ENCODE results near the gene PTPRN2.

Gene PTPRN2

DNA sequence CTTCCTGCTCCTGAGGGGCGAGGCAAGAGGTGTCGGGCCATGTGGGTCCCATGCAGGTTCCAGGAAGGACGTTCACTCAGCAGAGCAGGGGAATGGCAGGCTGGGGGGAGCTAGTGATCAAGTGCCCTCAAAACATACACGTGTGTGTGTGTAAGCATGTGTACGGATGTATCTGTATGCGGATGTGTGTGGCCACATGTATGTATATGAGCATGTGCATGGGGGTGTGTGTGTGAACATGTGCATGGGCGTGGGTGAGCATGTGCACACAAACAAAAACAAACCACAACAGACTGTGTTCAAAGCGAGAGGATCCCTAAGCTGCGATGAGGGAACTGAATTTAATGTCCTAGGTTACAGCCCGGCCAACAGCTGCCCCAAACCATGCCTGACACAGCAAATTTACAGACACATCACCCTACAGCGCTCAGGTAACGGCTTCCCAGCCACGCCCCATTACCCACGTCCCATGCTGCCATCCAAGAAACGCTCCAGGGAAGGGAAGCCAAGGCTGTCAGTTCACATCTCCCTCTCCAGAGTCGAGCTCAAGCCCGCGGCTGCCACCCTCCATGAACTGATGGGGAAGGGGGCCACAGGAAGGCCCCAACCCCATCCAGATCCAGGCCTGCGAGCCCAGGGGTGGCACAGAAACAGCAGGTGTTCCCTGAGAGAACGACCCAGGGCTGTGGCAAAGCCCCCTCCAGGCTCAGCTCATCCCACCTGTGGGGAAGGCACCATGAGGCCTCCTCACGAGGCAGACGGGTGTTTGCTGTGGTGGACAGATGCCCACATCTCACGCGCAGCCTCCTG is 56.6 kb downstream of the PTPRN2 start:
- no peak for TF ChIP-seq GATA3 (IDR thresholded peaks at IDR 0.05; ENCODE audit: low read depth, low read length)
- no peak for TF ChIP-seq GATA2 (IDR thresholded peaks at IDR 0.05; ENCODE audit: low read depth, low read length)

DNA sequence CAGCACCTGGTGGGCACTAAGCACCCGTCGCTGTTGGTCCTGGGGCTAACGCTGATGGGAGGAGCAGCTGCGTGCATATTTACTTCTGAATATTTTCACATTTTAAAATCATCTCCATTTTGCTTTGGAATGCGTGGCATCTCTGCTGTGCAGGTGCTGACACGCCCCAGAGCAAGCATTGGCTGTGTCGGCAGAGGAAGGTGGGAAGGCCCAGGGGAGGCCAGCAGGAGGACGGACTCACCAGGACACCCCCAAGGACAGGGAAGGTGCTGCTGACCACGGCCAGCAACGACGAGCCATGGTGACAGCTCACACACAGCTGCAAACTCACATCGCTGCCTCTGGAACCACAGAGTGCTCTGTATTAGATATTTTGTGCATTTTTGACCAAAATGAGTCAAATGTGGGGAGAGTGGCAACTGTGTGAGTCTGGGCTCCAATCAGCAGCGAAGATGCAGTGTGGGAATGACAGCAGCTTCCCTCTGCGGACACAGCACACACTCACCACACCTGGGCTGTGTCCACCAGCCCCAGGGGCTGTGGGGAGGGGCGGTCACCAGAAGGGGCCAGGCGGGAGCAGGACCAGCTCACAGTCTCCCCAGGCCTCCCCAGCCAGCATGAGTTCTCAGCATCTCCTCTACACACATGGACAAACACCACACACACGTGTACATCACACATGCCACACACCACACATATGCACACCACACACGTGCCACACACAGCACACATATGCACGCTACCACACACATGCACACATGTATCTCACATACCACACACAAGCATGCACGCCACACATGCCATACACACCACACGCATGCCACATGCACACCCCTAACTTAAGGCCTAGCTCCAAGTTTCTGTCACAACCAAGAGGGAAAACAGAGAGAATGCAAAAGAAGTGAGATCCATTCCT is 58.2 kb downstream of the PTPRN2 start:
- TF ChIP-seq GATA2 (IDR thresholded peaks at IDR 0.05; ENCODE audit: low read depth, low read length): no peak
- TF ChIP-seq GATA3 (IDR thresholded peaks at IDR 0.05; ENCODE audit: low read depth, low read length): no peak

DNA sequence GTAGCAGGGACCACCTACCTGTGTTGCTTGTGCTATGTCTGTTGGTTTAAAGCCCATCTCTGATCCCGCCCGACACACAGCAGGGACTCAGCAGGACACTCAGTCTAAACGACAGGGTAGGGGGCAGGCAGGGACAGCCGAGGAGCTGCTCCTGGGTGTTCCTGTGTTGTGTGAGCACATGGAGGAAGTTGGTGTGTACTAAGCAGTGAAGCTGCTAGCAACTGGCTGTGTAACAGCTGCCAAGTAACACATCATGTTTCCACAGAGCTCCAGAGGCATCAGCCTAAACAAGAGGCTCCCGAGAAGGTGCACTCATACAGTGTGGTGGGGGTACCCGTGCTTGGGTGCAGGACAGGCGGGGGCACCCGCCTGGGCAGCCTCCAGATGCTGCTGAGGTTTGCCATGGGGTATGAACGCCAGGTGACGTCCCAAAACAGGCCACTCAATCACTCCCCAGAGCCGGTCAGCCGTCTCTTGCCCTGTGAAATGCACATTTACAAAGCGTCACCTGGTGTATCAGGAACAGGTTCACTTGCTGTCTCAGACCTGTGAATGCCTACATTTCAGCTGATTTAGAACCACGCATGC is 59.6 kb downstream of the PTPRN2 start:
- TF ChIP-seq GATA2 (IDR thresholded peaks at IDR 0.05; ENCODE audit: low read depth, low read length) (no peak), GATA3 (IDR thresholded peaks at IDR 0.05; ENCODE audit: low read depth, low read length) (no peak)

DNA sequence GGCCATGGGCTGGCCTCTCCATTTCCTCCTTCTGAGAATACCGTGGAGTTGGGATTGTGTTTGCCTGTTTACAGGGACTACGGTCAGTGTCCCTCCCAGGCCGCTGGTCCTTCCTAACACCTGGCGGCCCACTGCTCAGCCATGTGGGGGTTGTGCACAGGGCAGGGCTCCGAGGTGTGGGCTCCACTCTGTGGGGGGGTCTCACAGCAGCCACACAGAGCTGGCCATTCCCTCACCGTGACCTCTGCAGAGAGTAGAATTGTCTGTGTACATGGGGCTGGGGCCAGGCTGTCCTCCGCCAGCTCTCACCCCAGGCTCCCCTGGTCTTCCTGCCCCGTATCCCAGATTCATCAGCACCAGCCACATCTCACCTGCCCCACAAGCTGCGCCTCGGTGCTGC is 60.1 kb downstream of the PTPRN2 start:
- TF ChIP-seq GATA2 (IDR thresholded peaks at IDR 0.05; ENCODE audit: low read depth, low read length): no peak
- TF ChIP-seq GATA3 (IDR thresholded peaks at IDR 0.05; ENCODE audit: low read depth, low read length): no peak

DNA sequence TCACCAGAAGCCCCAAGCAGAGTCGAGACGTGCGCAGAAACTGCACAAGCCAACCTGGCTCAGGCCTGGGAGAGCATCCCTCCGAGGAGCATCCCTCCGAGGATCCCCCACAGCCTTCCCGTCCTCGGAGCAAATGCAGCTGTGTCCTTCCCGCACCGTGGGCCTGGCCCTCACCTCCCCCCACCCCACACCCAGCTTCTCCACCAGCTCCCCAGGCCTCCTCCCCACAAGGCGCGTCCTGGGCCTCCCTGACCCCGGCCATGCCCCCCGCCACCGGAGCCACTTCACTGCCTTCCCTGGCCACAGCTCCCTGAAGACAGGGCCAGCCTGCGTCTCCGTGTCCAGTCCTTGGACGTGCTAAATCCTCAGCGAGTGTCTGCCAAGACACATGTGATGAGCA is 60.6 kb downstream of the PTPRN2 start:
- no peak for TF ChIP-seq GATA3 (IDR thresholded peaks at IDR 0.05; ENCODE audit: low read depth, low read length)
- TF ChIP-seq GATA2 (IDR thresholded peaks at IDR 0.05; ENCODE audit: low read depth, low read length): no peak

DNA sequence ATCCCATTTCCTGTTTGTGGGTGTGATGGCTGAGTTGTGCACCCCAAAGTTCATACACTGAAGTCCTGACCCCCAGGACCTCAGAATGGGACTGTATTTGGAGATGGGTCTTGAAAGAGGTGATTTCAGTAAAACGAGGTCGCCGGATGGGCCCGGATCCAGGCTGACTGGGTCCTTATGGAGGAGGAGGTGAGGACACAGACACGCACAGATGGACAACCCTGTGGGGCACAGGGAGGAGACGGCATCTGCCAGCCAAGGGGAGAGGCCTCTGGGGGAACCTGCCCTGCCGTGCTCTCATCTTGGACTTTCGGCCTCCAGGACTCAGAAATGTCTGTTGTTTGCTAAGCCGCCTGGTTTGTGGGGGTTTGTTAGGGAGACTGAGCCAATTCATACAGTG is 61.1 kb downstream of the PTPRN2 start:
- no peak for TF ChIP-seq GATA3 (IDR thresholded peaks at IDR 0.05; ENCODE audit: low read depth, low read length)
- no peak for TF ChIP-seq GATA2 (IDR thresholded peaks at IDR 0.05; ENCODE audit: low read depth, low read length)

DNA sequence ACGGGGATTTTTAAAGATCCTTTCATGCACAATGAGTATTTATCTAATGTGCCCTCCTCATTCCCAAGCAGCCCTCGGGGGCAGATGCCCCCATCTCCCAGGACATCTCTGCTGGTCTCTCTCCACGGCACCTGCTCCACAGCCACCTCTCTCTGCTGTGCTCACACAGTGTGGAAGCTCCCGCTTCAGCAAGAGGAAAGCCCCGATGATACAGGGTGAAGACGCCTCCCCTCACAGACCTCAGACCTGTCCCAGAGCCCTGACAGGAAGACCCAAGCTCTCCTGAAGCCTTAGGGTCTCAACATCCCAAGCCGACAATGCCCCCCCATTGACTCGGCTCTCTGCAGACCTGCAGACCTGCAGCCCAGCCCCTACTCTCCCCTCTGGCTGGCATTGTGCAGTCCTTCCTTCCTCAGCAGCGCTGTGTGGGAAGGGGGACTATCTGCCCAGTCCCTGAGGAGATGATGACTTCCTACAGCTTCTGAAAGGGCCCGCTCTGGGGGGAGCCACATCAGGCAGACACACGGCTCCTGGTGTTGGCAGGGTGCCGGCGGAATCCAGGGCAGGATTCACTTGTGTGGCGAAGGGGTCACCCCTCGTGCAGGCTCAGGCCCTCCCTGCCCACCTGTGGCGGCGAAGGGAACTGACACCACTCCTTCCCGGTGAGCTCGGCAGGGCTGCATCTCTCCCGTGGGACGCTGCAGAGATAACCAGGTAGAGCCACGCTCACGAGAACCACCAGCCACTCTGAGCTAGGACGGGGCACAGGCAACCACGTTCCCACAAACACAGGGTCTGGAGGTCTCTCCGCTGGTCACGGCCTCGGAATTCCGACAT is 61.8 kb downstream of the PTPRN2 start:
- TF ChIP-seq GATA2 (IDR thresholded peaks at IDR 0.05; ENCODE audit: low read depth, low read length): no peak
- no peak for TF ChIP-seq GATA3 (IDR thresholded peaks at IDR 0.05; ENCODE audit: low read depth, low read length)

DNA sequence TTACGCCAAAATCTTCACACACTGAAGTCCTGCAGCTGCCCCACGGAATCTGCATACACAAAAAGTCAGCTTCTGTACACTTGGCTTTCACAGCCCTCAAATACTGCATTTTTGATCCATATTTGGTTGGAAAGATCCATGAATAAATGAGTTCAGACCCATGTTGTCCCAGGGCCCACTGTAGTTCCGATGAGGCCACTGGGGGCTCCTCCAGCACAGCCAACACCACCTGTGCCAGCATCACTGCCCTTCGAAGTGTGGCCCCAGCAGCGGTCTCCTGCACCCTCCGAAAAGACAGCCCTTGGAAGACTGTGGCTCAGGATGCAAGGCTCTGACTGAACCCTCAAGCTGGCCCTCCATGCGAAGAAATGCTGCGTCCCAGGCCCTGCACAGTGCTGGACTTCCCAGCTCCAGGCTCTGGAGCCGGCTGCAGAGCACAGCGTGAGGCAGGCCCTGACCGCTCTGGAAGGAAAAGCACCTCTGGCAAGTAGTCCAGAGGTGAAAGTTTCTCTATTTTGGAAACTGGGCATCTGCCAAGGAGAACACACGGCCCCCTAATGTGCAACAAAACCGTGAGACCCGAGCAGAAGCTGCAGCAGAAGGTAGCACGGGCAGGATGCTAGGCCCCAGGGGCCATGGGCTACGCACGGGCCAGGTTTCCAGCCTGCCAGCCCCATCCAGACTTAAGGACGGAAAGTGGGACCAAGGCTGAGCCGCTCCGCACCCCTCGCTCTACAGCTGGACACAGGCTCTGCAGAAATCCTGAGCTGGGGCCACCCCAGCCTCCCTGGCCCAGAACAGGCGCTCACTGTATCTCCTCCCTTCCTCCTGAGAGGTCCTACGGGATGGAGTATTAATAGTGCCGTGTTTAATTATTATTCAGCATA is 62.6 kb downstream of the PTPRN2 start:
- TF ChIP-seq GATA2 (IDR thresholded peaks at IDR 0.05; ENCODE audit: low read depth, low read length) (no peak), GATA3 (IDR thresholded peaks at IDR 0.05; ENCODE audit: low read depth, low read length) (no peak)

DNA sequence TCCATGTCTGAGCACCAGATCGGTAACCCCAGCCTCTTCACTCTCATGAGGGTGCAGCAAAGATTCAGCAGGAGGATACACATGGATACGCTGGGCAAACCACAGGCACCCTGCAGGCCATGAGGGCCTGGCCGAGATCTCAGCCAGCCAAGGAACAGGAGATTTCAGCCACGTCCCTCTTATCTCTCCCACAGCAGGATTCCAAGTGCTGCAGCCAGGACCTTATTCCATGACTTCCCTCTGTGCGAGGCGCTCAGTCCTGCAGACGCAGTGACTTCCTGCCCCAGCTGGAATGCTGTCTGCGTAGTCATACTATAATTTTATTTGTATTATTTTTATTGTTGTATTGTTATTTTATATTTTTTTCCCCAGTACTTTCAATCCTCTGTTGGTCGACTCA is 66.8 kb downstream of the PTPRN2 start:
- TF ChIP-seq GATA2 (IDR thresholded peaks at IDR 0.05; ENCODE audit: low read depth, low read length) (no peak), GATA3 (IDR thresholded peaks at IDR 0.05; ENCODE audit: low read depth, low read length) (no peak)

DNA sequence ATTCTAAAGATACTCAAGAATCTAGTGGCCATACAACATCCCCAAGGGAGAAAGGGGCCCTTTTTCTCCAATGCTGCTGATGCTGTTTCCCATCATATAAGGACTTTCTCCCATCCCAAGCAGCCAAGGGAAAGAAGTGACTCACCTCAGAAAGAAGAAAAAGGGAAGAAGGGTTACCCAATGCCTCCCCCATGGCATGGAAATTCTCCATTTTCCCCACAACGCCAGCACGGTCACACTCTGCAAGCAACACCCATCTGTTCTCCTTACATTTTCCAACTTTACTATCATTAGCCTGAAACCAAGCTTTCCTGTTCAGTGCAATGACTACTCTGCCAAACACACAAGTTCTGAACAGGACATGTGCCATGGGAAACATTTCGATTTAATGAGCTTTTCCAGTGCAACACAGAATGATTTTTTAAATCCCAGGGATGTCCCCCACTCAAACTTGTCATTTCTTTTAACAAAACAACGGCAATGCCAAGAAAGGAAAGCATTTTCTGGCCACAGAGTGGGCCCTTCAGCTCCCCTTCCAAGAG is 67.9 kb downstream of the PTPRN2 start:
- no peak for TF ChIP-seq GATA3 (IDR thresholded peaks at IDR 0.05; ENCODE audit: low read depth, low read length)
- no peak for TF ChIP-seq GATA2 (IDR thresholded peaks at IDR 0.05; ENCODE audit: low read depth, low read length)

DNA sequence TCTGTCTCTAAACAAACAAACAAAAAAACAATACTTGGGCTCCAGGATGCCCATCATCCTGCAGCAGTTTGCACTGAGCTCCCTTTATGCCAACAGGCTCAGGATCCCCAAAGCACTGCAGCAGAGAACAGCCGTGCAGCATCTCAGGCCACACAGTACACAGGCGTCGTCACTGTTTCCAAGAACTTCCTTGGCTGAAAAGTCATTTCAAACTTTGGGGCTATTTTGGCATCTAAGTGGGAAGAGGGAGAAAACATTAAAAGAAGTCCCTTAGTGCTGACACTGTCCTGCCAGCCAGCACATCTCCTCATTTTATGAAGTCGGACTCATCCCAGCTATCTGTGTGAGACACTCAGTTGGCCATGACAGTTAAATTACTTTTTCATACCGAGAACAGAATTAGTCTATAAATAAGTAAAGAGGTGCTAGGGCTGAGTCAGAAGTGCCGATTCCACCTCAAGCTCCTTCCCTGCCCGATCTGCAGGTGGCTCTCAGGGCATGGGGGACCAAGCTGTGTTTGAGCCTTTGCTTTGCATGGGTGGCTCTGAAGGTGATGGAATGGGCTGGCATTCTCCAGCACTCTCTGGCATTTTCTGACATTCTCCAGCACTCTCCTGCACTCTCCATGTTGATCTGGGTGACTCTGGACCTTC is 68.5 kb downstream of the PTPRN2 start:
- no peak for TF ChIP-seq GATA2 (IDR thresholded peaks at IDR 0.05; ENCODE audit: low read depth, low read length)
- TF ChIP-seq GATA3 (IDR thresholded peaks at IDR 0.05; ENCODE audit: low read depth, low read length): no peak

DNA sequence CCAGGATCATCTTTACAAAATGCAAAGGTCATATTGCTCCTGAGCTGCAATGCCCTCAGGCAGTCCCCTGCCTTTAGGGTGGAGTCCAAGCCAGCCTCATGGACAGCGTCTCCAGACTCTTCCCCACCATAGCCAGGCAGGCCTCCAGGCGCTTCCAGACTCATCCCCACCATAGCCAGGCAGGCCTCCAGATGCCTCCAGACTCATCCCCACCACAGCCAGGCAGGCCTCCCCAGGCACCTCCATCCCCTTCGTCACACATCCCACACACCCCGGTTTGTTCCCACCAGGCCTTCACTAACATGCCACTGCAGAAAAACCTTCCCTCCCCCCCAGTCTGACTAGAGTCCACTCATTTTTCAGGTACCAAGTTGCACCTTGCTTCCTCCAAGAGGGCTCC is 70.1 kb downstream of the PTPRN2 start:
- TF ChIP-seq GATA3 (IDR thresholded peaks at IDR 0.05; ENCODE audit: low read depth, low read length) (no peak), GATA2 (IDR thresholded peaks at IDR 0.05; ENCODE audit: low read depth, low read length) (no peak)

Measured in SH-SY5Y (cell line).